Measurements from ENCODE around the gene UGT3A1.
"Not testable (repeated sequence)": the region's sequence is repeated elsewhere in the genome, so short reads cannot be mapped to it uniquely, and the experiment has no call there.

The UGT3A1 gene

DNA sequence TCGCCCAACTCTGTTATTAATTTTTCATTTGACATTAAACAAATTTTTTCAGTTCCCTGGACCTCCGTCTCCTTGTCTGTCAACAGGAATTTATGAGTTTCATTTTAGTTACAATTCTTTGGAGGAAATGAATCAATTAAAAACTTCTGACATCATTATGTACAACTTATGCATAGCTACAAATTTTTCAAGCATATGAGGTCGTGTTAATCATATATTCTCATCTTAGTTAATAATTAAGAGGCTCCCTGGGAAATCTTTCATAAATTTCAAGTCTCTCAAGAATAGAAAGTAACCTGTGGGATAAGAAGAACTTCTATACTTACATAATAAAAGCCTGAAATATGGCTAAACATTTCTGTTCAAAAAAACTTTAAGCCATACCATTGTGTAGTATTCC, 3.4 kb downstream of the UGT3A1 start:
- no peak for DNase-seq

DNA sequence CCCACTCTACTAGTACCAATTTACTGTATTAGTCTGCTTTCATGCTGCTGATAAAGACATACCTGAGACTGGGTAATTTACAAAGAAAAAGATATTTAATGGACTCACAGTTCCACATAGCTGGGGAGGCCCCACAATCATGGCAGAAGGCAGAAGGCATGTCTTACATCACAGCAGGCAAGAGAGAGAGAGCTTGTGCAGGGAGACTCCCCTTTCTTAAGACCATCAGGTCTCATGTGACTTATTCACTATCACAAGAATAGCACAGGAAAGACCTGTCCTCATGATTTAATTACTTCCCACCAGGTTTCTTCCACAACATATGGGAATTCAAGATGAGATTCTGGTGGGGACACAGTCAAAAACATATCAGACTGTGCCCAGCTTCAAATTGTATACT, 11.5 kb downstream of the UGT3A1 start:
- no peak for DNase-seq

DNA sequence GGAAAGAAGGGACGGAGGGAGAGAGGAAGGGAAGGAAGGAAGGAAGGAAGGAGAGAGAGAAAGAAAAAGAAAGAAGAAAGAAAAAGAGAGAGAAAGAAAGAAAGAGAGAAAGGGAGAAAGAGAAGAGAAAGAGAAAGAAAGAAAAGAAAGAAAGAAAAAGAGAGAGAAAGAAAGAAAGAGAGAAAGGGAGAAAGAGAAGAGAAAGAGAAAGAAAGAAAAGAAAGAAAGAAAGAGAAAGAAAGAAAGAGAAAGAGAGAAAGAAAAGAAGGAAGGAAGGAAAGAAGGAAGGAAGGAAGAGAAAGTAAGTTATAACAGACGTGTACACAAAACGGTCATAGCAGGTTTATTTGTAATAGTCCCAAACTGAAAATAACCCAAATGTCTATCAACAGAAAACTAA, 14.3 kb downstream of the UGT3A1 start:
- DNase-seq = not testable (repeated sequence)

DNA sequence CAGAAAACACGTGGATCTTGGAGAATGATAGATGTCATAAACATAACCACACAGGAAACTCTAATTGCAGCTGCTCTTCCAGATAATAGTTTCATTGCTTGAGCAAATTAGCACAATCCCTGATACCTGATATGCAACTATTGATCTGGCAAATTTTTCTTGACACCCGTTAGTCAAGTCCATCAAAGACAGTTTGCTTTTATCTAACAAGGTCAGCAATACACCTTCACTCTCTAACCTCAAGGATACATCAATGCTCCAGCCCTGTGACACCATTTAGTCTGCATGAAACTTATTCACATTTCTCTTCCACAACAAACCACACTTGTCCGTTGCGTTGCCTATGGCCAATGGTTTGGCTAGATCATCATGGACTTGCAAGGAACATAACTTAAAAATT, 16.6 kb downstream of the UGT3A1 start:
- DNase-seq = no peak

DNA sequence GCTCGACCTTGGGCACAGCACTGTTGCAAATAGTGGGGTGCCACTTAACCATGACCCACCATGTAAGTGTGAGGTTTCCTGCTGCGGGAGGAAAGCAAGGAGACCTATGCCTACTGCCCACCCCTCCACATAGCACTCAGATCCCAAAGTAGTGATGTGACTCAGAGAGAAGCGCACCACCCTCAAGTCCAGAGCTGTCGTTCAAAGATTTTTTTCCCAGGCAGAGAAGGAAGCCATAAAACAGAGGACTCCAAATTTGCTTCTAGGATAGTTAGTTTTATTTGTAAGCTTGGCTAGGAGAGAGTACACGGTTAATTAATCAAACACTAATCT, 19.3 kb downstream of the UGT3A1 start:
- DNase-seq = no peak

DNA sequence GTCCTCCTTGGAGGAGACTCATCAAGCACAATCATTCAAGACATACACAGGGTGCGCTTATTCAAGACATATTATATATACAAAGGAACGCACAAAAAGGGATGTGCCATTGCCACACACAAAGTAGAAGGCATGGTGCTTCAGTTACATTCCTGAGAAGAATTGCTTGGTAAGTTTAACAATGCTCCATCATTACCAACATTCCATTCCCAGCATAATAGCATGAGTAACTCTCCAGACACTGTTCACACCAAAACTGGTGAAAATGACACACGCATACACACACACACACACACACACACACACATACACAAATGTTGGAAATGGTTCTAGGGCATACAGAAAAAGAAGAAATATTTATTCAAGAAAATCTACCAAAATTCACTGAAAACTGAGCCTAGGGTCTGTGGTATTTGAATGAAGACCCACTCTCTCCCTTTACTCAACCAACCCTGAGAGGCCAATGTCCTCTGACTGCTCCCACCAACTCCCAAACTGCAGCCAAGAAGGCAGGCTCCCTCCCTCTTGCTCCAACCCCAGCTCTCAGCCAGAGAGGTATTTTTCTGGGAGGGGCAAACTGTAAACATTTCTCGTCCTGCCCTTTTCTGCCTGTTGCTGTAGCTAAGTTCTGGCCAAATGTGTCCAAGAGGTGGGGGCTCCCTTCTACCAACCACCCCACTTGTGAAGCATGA, 19.9 kb downstream of the UGT3A1 start:
- DNase-seq = no peak

DNA sequence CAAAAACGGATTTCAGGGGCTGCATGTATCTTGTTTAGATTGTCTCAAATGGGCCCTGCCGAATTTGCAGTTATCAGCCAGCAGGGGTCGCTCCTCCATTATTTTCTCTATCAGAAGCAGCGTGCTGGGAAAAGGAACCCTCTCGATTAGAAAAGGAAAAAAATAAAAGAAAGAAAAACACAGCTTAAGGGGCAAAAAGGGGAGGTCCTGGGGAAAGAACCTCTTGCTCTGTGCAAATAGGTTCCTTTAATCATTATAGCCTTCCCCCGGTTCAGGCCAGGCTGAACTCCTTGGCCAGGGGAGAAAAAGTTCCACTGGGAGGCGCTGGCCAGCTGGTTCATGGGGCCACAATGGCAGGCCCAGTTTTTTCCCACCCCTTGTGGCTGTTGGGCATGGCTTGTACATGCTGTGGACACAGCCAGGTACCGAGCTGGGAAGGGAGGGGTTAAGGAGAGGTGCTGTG, 27.8 kb downstream of the UGT3A1 start:
- DNase-seq = no peak

DNA sequence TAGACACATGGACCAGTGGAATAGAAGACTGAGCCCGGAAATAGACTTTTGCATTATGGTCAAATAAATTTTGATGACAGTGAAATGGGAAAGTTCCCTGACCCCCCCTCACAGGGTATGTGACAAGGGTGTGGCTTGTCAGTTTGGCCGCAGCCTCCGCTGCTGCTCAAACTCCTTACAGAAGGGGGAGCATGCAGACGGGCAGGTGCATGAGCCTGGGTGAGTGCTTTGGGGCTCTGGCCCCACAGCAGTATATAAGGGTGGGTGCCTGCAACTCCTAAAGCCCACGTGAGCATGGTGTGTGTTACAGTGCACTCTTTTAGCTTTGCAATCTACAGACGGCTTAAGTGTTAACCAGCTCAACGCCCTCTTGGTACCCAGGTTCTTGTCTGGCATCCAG, 30.9 kb downstream of the UGT3A1 start:
- no peak for DNase-seq

- DNase-seq = no peak
These were observed 34.8 kb downstream of the UGT3A1 start for GRCh38 chr5:35956429-35956828.

- DNase-seq = no peak
These were observed 37.0 kb downstream of the UGT3A1 start for GRCh38 chr5:35954175-35954574.

- DNase-seq = no peak
These were observed 44.1 kb downstream of the UGT3A1 start for GRCh38 chr5:35947085-35947484.

GRCh38 chr5:35939639-35940038, 51.6 kb downstream of the UGT3A1 start:
- DNase-seq = no peak

DNA sequence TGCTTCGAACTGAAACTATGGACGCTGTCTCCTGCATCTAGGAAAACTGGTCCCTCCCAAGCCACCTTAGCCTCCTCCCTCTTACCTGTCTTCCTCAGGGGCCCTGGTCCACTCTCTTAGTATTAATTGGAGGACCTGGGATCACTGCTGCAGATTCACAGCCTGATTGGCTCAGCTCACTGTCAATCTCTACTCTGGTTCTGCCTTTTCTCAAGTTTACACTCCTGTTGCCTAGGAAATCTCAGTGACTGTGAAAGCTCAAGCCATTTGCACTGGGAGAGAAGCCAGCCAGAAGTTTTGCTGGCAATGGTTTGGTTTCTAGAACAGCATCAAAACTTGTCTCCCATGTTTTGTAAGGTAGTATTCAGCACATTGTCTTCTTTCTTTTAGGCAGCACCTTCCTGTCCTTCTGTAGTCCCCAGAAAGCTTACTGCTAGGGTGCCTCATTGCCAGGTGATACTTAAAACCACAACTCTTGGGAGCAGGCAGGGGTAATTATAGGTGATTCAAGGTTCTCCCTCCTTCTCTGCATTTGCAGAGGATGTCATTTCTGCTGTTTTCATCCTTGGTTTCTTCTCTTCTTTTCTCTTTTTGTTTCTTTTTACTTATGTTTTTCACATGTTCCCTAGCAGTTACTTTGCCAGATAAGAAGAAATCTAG, 52.5 kb downstream of the UGT3A1 start, which contains the start of gene CAPSL:
Gene CAPSL (minus strand): TSS at position 55 of the 660 bp plus-strand sequence. CDS start 17,502 bp downstream, outside the sequence.
- DNase-seq = peak; percentile 83

DNA sequence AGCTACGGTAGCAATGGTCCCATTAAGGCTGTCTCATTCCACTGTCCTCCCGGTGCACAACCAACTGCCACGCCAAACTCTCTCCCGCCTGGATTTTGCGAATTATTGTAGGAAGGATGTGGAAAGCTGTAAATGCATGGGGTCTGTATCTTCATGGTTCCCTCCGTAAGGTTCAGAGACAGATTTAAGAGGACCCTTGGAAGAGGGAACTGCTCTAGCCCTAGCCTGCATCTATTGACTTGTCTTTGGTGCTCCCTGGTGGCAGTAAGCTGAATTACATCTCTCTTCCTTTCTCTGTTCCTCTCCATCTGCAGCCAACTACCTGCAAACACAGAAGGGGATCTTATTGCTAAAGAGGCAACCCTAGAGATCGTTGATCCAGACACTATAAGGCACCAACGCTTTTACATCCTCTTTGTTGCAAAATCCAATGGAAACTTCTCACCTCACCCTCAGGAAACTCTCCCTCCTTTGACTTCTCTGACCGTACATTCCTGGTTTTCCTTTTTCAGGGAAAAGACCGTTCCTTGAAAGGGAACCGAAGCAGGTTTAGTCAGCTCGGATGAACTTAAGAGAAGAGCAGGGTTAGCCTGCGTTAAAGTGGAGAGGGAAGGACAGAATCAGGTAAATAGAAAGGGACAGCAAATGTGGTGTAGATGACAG, 64.7 kb downstream of the UGT3A1 start:
- peak; percentile 66 for DNase-seq

DNA sequence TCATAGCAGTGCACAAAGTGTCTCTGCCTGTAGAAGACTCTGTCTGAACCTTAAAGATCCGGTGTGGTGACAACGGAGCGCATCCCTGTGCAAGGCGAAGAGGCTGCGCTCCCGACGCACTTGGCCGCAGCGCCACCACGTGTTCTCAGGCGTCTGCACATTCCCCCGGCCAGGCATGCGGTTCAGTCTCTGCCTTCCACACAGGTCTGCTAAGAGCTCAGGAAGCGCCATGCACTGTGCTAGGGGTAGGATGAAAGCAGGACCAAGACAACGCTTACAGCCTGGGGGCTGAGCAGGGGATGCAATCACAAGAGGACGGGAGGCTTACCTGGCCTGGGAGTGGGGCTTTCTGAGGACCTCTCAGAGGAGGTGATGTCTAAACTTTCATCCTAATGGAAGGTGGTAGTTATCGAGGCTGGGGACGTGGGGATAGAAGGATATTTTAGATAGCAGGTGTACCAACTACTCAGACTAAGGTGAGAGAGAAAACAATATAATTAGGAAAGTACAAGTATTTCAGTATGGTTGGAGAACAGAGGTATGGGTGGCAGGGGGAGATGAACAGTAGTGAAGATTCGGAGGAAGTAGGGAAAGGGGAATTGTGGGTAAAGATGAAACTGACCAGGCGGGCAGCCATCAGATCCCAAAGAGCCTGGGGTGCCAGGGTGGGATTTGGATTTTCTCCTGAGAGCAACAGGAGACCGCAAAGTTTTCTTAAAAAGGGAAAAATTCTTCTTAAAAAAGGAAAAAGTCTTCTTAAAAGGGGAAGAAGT, 66.1 kb downstream of the UGT3A1 start:
- peak; percentile 81 for DNase-seq

- no peak for DNase-seq
These were observed 66.9 kb downstream of the UGT3A1 start for GRCh38 chr5:35924122-35924949.

GRCh38 chr5:35922468-35922867, 68.7 kb downstream of the UGT3A1 start:
- no peak for DNase-seq

- no peak for DNase-seq
These were observed 69.3 kb downstream of the UGT3A1 start for GRCh38 chr5:35921930-35922329.

DNA sequence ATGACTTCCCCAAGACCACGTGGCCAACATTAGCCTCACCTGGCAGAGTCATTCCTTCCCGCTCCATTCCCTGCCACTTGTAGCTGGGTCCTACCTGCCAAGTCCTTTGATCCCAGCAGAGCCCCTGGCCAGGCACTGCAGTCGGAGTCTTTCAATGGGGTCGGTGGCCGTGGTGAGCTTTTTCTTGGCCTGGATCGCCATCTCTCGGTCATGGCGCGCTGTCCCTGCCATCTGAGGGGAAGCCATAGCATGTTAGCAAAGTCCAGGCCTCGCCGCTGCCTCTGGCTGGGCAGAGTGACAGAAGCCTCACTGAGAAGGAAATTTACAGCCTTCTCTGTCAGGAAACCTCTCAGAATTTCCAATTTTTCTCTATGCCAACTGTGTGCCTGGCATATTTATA, 70.3 kb downstream of the UGT3A1 start:
- DNase-seq = no peak

GRCh38 chr5:35919191-35919590, 72.0 kb downstream of the UGT3A1 start:
- DNase-seq = no peak

- no peak for DNase-seq
These were observed 82.4 kb downstream of the UGT3A1 start for GRCh38 chr5:35908814-35909213.

GRCh38 chr5:35908228-35908627, 83.0 kb downstream of the UGT3A1 start:
- DNase-seq = no peak
